Astrocyte (in vitro differentiated cells and primary cell): Measurements from ENCODE around the gene CORO2B. TPM values are rescaled to one million over a fixed set of nuclear protein-coding genes. Genes with fewer than 3 reads are reported as not detected.
A peak's percentile ranks its signal among the peaks of the same experiment; 100 is the strongest.

ENCODE experiments used
- DNase-seq: peaks from one replicate; pipeline ENCODE4 v3.0.0-alpha.2; 2010; ENCODE audit warnings: low read depth
- FAIRE-seq: peaks from 2 replicates; lab custom pipeline; 2011; peaks lifted over from hg19 to GRCh38; lab: Jason Lieb, UNC
- H2AFZ ChIP-seq: 2 replicates; pipeline ENCODE4 v1.6.0; 2012; ENCODE audit warnings: low read depth, low read length, inconsistent platforms
- H3K27ac ChIP-seq: 2 replicates; pipeline ENCODE4 v1.5.1; 2011; ENCODE audit warnings: low read depth, low read length, inconsistent platforms
- H3K27me3 ChIP-seq: 2 replicates; pipeline ENCODE4 v1.6.0; 2011; ENCODE audit warnings: low read length, inconsistent platforms; ENCODE audit not compliant: insufficient read depth
- H3K36me3 ChIP-seq: 2 replicates; pipeline ENCODE4 v1.5.1; 2011; ENCODE audit warnings: low read length, inconsistent platforms; ENCODE audit not compliant: insufficient read depth
- H3K4me1 ChIP-seq: 2 replicates; pipeline ENCODE4 v1.5.1; 2011; ENCODE audit warnings: low read length, inconsistent platforms; ENCODE audit not compliant: insufficient read depth
- H3K4me2 ChIP-seq: 2 replicates; pipeline ENCODE4 v1.6.0; 2012; ENCODE audit warnings: low read length, inconsistent platforms
- H3K4me3 ChIP-seq: 2 replicates; pipeline ENCODE4 v1.5.1; 2011; ENCODE audit warnings: low read depth, mild to moderate bottlenecking, low read length, inconsistent platforms; ENCODE audit not compliant: insufficient read depth
- H3K79me2 ChIP-seq: 2 replicates; pipeline ENCODE4 v1.6.0; 2012; ENCODE audit warnings: mild to moderate bottlenecking, low read length, inconsistent platforms; ENCODE audit not compliant: insufficient read depth
- H3K9ac ChIP-seq: 2 replicates; pipeline ENCODE4 v1.6.0; 2012; ENCODE audit warnings: mild to moderate bottlenecking, low read length, inconsistent platforms
- H3K9me3 ChIP-seq: 2 replicates; pipeline ENCODE4 v1.5.1; 2012; ENCODE audit warnings: low read depth, mild to moderate bottlenecking, low read length, inconsistent platforms; ENCODE audit not compliant: insufficient read depth
- H4K20me1 ChIP-seq: 2 replicates; pipeline ENCODE4 v1.6.0; 2012; ENCODE audit warnings: low read length, inconsistent platforms; ENCODE audit not compliant: insufficient read depth
- H3K27ac Mint-ChIP-seq: one replicate; pipeline ENCODE4 v1.8.0; 2021; ENCODE audit warnings: mild to moderate bottlenecking, mixed read lengths; ENCODE audit not compliant: unreplicated experiment
- H3K27me3 Mint-ChIP-seq: one replicate; pipeline ENCODE4 v1.8.0; 2021; ENCODE audit warnings: low read depth, mixed read lengths; ENCODE audit not compliant: unreplicated experiment
- H3K36me3 Mint-ChIP-seq: one replicate; pipeline ENCODE4 v1.8.0; 2021; ENCODE audit warnings: low read depth, mixed read lengths; ENCODE audit not compliant: unreplicated experiment
- H3K4me1 Mint-ChIP-seq: one replicate; pipeline ENCODE4 v1.8.0; 2021; ENCODE audit warnings: low read depth, mixed read lengths; ENCODE audit not compliant: unreplicated experiment
- H3K4me3 Mint-ChIP-seq: one replicate; pipeline ENCODE4 v1.8.0; 2021; ENCODE audit warnings: mild to moderate bottlenecking, moderate library complexity, mixed read lengths; ENCODE audit not compliant: unreplicated experiment
- H3K9me3 Mint-ChIP-seq: one replicate; pipeline ENCODE4 v1.8.0; 2021; ENCODE audit warnings: mild to moderate bottlenecking, mixed read lengths; ENCODE audit not compliant: unreplicated experiment
- EZH2 ChIP-seq: IDR thresholded peaks from 2 replicates; pipeline ENCODE4 v1.6.1; 2012; ENCODE audit warnings: mild to moderate bottlenecking, low read length, inconsistent platforms; ENCODE audit not compliant: insufficient read depth
- total RNA-seq: library from RNA; stranded (reverse); gene quantifications from 2 replicates; pipeline ENCODE4 v1.2.1, GENCODE V29; 2021
- TF ChIP-seq, protein P1 (sequence below): IDR thresholded peaks from 2 replicates; pipeline ENCODE4 v1.5.1; 2011; ENCODE audit warnings: low read depth, mild to moderate bottlenecking, inconsistent platforms, low read length, moderate library complexity; ENCODE audit not compliant: insufficient read depth

CORO2B gene
- total RNA-seq, 1 donor from 2014 or later, result 7.4 TPM

DNA sequence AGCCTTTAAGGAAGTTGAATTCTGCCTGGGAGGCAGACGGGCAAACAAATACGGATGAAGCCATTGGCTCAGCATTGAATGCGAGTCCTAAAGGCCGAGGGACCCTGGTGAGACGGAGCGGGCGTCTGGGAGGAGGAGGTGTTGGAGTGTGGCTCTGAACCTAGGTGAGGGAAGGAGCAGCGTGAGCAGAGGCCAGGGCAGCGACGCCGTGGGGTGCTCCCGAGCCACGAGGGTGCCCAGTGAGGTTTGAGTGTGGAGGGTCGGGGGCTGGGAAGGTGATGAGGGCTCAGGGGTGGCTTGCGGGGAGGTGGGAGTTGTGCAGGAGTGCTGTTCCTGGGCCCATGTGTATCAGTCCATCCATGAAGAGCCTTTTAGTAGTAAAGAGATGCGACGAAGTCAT is 17.0 kb downstream of the CORO2B start:
- Histone ChIP-seq H3K27ac (no peak overlapping the region), H3K79me2 (peaks cover 96% of the 10 kb centered on the region), H3K4me2 (no peak overlapping the region), H3K4me1 (peaks cover 47% of the 10 kb centered on the region), H3K9ac (no peak overlapping the region), H4K20me1 (peaks cover 44% of the 10 kb centered on the region), H3K4me3 (no peak overlapping the region), H2AFZ (no peak overlapping the region), H3K9me3 (no peaks in the 10 kb centered on the region), H3K27me3 (no peaks in the 10 kb centered on the region), H3K36me3 (no peaks in the 10 kb centered on the region)
- H3K27ac Mint-ChIP-seq, result no peak overlapping the region
- peaks cover 26% of the 10 kb centered on the region for H3K4me1 Mint-ChIP-seq
- H3K4me3 Mint-ChIP-seq, result no peak overlapping the region
- DNase-seq, result no peak
- H3K9me3 Mint-ChIP-seq, result no peaks in the 10 kb centered on the region
- no peak for FAIRE-seq
- no peaks in the 10 kb centered on the region for H3K36me3 Mint-ChIP-seq
- H3K27me3 Mint-ChIP-seq, result no peaks in the 10 kb centered on the region
- TF ChIP-seq, protein P1, sequence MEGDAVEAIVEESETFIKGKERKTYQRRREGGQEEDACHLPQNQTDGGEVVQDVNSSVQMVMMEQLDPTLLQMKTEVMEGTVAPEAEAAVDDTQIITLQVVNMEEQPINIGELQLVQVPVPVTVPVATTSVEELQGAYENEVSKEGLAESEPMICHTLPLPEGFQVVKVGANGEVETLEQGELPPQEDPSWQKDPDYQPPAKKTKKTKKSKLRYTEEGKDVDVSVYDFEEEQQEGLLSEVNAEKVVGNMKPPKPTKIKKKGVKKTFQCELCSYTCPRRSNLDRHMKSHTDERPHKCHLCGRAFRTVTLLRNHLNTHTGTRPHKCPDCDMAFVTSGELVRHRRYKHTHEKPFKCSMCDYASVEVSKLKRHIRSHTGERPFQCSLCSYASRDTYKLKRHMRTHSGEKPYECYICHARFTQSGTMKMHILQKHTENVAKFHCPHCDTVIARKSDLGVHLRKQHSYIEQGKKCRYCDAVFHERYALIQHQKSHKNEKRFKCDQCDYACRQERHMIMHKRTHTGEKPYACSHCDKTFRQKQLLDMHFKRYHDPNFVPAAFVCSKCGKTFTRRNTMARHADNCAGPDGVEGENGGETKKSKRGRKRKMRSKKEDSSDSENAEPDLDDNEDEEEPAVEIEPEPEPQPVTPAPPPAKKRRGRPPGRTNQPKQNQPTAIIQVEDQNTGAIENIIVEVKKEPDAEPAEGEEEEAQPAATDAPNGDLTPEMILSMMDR, result no peak
- no peak for TF ChIP-seq EZH2

DNA sequence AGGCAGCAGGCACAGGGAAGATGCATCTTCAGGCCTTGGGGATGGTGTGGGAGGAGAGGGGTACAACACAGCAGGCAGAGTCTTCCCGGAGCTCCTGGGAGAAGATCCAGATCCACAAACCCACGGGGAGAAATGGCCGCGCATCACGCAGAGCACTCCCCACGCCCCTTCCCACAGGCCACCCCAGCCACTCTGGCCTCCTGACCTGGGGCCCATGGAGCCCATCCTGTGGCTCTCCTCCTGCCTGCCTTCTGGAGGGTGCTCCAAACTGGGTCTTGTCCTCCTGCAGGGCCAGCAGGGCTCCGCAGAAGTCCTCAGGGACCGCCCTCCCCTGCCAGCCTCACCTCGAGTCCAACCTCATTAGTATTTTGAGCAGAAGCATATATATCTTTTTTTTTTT is 17.9 kb downstream of the CORO2B start:
- no peaks in the 10 kb centered on the region for H3K9me3 ChIP-seq
- Mint-ChIP-seq H3K27me3 (no peaks in the 10 kb centered on the region), H3K4me3 (no peak overlapping the region), H3K36me3 (no peaks in the 10 kb centered on the region), H3K4me1 (peaks cover 21% of the 10 kb centered on the region), H3K27ac (peak overlapping the region; percentile 53), H3K9me3 (no peaks in the 10 kb centered on the region)
- H3K9ac ChIP-seq, result no peak overlapping the region
- FAIRE-seq, result no peak
- DNase-seq, result no peak
- no peak overlapping the region for H2AFZ ChIP-seq
- H3K36me3 ChIP-seq, result no peaks in the 10 kb centered on the region
- H3K79me2 ChIP-seq, result peaks cover 95% of the 10 kb centered on the region
- H3K27me3 ChIP-seq, result no peaks in the 10 kb centered on the region
- TF ChIP-seq, protein P1, result no peak
- TF ChIP-seq EZH2, result no peak
- H3K27ac ChIP-seq, result no peak overlapping the region
- H3K4me2 ChIP-seq, result no peak overlapping the region
- peaks cover 47% of the 10 kb centered on the region for H3K4me1 ChIP-seq
- no peak overlapping the region for H3K4me3 ChIP-seq
- H4K20me1 ChIP-seq, result peaks cover 51% of the 10 kb centered on the region

DNA sequence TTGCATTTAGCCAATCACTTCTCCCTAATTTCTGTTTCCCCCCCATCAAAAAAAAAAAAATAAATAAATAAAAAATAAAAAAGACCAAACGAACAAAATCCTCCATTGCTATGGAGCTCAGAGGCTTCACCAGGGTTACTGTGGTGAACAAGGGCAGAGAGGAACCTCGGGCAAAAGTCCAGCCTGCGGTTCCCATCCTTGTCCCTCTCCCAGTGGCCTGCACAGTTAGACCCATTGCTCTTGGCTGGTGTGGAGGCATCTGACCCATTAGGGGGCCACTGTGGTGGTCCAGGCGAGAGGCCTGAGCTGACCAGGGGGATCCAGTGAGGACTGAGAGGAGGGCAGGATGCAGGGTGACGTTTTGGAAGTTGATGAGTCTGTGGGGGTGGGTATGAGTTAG is 18.8 kb downstream of the CORO2B start:
- H3K9me3 Mint-ChIP-seq, result no peaks in the 10 kb centered on the region
- no peak overlapping the region for H3K27ac Mint-ChIP-seq
- Histone ChIP-seq H3K27me3 (no peaks in the 10 kb centered on the region), H3K27ac (no peak overlapping the region), H3K79me2 (peaks cover 94% of the 10 kb centered on the region), H3K4me3 (no peak overlapping the region), H2AFZ (no peak overlapping the region), H3K36me3 (no peaks in the 10 kb centered on the region), H3K9ac (no peak overlapping the region), H4K20me1 (peaks cover 50% of the 10 kb centered on the region), H3K4me1 (peaks cover 46% of the 10 kb centered on the region), H3K9me3 (no peaks in the 10 kb centered on the region), H3K4me2 (no peak overlapping the region)
- FAIRE-seq (no peak), DNase-seq (no peak)
- H3K4me3 Mint-ChIP-seq, result no peak overlapping the region
- H3K27me3 Mint-ChIP-seq, result no peaks in the 10 kb centered on the region
- TF ChIP-seq, protein P1, result no peak
- TF ChIP-seq EZH2, result no peak
- H3K4me1 Mint-ChIP-seq, result peaks cover 19% of the 10 kb centered on the region
- H3K36me3 Mint-ChIP-seq, result peaks cover 2% of the 10 kb centered on the region
